MG63 (cell line): Measurements from ENCODE around the gene ABI3BP. TPM values are rescaled to one million over a fixed set of nuclear protein-coding genes. Genes with fewer than 3 reads are reported as not detected.

Experiments
- DNase-seq: peaks from one replicate; pipeline ENCODE4 v3.0.0-alpha.2; 2020
- H3K27me3 ChIP-seq: fragments of 250-450 bp; sonication (Bioruptor Pico); 2 replicates; pipeline ENCODE4 v1.5.1; 2020; ENCODE audit warnings: mild to moderate bottlenecking, moderate library complexity
- H3K36me3 ChIP-seq: fragments of 250-450 bp; sonication (Bioruptor Pico); 2 replicates; pipeline ENCODE4 v1.5.1; 2020; ENCODE audit warnings: mild to moderate bottlenecking, moderate library complexity
- H3K4me3 ChIP-seq: fragments of 250-450 bp; sonication (Bioruptor Pico); 2 replicates; pipeline ENCODE4 v1.5.1; 2020; ENCODE audit warnings: mild to moderate bottlenecking, moderate library complexity
- H3K9me3 ChIP-seq: fragments of 250-450 bp; sonication (Bioruptor Pico); 2 replicates; pipeline ENCODE4 v1.5.1; 2020; ENCODE audit warnings: mild to moderate bottlenecking, moderate library complexity
- total RNA-seq: library from RNA; depleted of rRNA; stranded (reverse); fragments of >200 nt; shearing (Covaris generic); gene quantifications from 2 replicates; pipeline ENCODE4 v1.2.3, GENCODE V29; 2014; ENCODE audit warnings: low replicate concordance

Gene ABI3BP
- total RNA-seq, 1 experiment from 2014 or later = 1.1 TPM

- no peaks in the 10 kb centered on the region for H3K27me3 ChIP-seq
- H3K4me3 ChIP-seq = no peak overlapping the region
- no peaks in the 10 kb centered on the region for H3K36me3 ChIP-seq
- DNase-seq = no peak
- no peaks in the 10 kb centered on the region; the same call in 1 of the 2 replicates for H3K9me3 ChIP-seq
These were observed 65.4 kb downstream of the ABI3BP start for GRCh38 chr3:100927775-100928174.

- Histone ChIP-seq H3K27me3 (no peaks in the 10 kb centered on the region), H3K9me3 (no peaks in the 10 kb centered on the region), H3K36me3 (no peaks in the 10 kb centered on the region), H3K4me3 (no peak overlapping the region)
- no peak for DNase-seq
These were observed 77.3 kb downstream of the ABI3BP start for GRCh38 chr3:100915706-100916495.

GRCh38 chr3:100913870-100914648 is 79.2 kb downstream of the ABI3BP start:
- no peak for DNase-seq

GRCh38 chr3:100912976-100913545 is 80.2 kb downstream of the ABI3BP start:
- Histone ChIP-seq H3K27me3 (no peaks in the 10 kb centered on the region), H3K36me3 (no peaks in the 10 kb centered on the region), H3K4me3 (no peak overlapping the region), H3K9me3 (no peaks in the 10 kb centered on the region)
- DNase-seq = no peak

More at GRCh38 chr3:100913870-100914648, 79.2 kb downstream of the ABI3BP start:
- Histone ChIP-seq H3K4me3 (no peak overlapping the region), H3K27me3 (no peaks in the 10 kb centered on the region), H3K9me3 (no peaks in the 10 kb centered on the region), H3K36me3 (no peaks in the 10 kb centered on the region)

GRCh38 chr3:100912571-100912970 is 80.7 kb downstream of the ABI3BP start:
- H3K27me3 ChIP-seq = no peaks in the 10 kb centered on the region
- no peak for DNase-seq
- H3K9me3 ChIP-seq = no peaks in the 10 kb centered on the region
- H3K4me3 ChIP-seq = no peak overlapping the region
- no peaks in the 10 kb centered on the region for H3K36me3 ChIP-seq

- no peak overlapping the region for H3K4me3 ChIP-seq
- no peaks in the 10 kb centered on the region for H3K36me3 ChIP-seq
- DNase-seq = no peak
- H3K9me3 ChIP-seq = no peaks in the 10 kb centered on the region
- no peaks in the 10 kb centered on the region for H3K27me3 ChIP-seq
These were observed 81.3 kb downstream of the ABI3BP start for GRCh38 chr3:100911956-100912355.

GRCh38 chr3:100910986-100911385 is 82.2 kb downstream of the ABI3BP start:
- H3K9me3 ChIP-seq = no peaks in the 10 kb centered on the region
- DNase-seq = no peak
- no peaks in the 10 kb centered on the region for H3K27me3 ChIP-seq
- H3K36me3 ChIP-seq = no peaks in the 10 kb centered on the region
- no peak overlapping the region for H3K4me3 ChIP-seq

GRCh38 chr3:100902572-100902971 is 90.6 kb downstream of the ABI3BP start:
- H3K36me3 ChIP-seq = no peaks in the 10 kb centered on the region
- DNase-seq = peak; percentile 67
- no peak overlapping the region for H3K4me3 ChIP-seq
- no peaks in the 10 kb centered on the region for H3K9me3 ChIP-seq
- no peaks in the 10 kb centered on the region for H3K27me3 ChIP-seq

- Histone ChIP-seq H3K27me3 (no peaks in the 10 kb centered on the region), H3K9me3 (no peaks in the 10 kb centered on the region), H3K4me3 (no peak overlapping the region), H3K36me3 (no peaks in the 10 kb centered on the region)
- DNase-seq = no peak
These were observed 92.4 kb downstream of the ABI3BP start for GRCh38 chr3:100900671-100901335.

GRCh38 chr3:100899440-100900091 is 93.7 kb downstream of the ABI3BP start:
- H3K27me3 ChIP-seq = no peaks in the 10 kb centered on the region
- no peaks in the 10 kb centered on the region for H3K9me3 ChIP-seq
- no peaks in the 10 kb centered on the region for H3K36me3 ChIP-seq
- H3K4me3 ChIP-seq = no peak overlapping the region
- no peak for DNase-seq

GRCh38 chr3:100898681-100899080 is 94.5 kb downstream of the ABI3BP start:
- H3K27me3 ChIP-seq = no peaks in the 10 kb centered on the region
- H3K9me3 ChIP-seq = no peaks in the 10 kb centered on the region

GRCh38 chr3:100896994-100897393 is 96.2 kb downstream of the ABI3BP start:
- H3K9me3 ChIP-seq = no peaks in the 10 kb centered on the region
- H3K36me3 ChIP-seq = no peaks in the 10 kb centered on the region
- no peak overlapping the region for H3K4me3 ChIP-seq
- H3K27me3 ChIP-seq = no peaks in the 10 kb centered on the region
- no peak for DNase-seq

More at GRCh38 chr3:100898681-100899080, 94.5 kb downstream of the ABI3BP start:
- H3K4me3 ChIP-seq = no peak overlapping the region
- H3K36me3 ChIP-seq = no peaks in the 10 kb centered on the region
- DNase-seq = no peak

- DNase-seq = no peak
- H3K36me3 ChIP-seq = no peaks in the 10 kb centered on the region
- H3K27me3 ChIP-seq = no peaks in the 10 kb centered on the region
- H3K9me3 ChIP-seq = no peaks in the 10 kb centered on the region
- H3K4me3 ChIP-seq = no peak overlapping the region
These were observed 99.6 kb downstream of the ABI3BP start for GRCh38 chr3:100893590-100893989.

GRCh38 chr3:100893108-100893507 is 100.1 kb downstream of the ABI3BP start:
- Histone ChIP-seq H3K27me3 (no peaks in the 10 kb centered on the region), H3K9me3 (no peaks in the 10 kb centered on the region), H3K36me3 (no peaks in the 10 kb centered on the region), H3K4me3 (no peak overlapping the region)
- DNase-seq = no peak

- DNase-seq = peak; percentile 38
- H3K4me3 ChIP-seq = no peak overlapping the region
- H3K27me3 ChIP-seq = no peaks in the 10 kb centered on the region
- H3K9me3 ChIP-seq = no peaks in the 10 kb centered on the region
- H3K36me3 ChIP-seq = no peaks in the 10 kb centered on the region
These were observed 101.4 kb downstream of the ABI3BP start for GRCh38 chr3:100891827-100892226.

- Histone ChIP-seq H3K9me3 (no peaks in the 10 kb centered on the region), H3K27me3 (no peaks in the 10 kb centered on the region), H3K36me3 (no peaks in the 10 kb centered on the region), H3K4me3 (no peak overlapping the region)
- DNase-seq = no peak
These were observed 102.2 kb downstream of the ABI3BP start for GRCh38 chr3:100891033-100891432.
